Right renal cortex interstitium (tissue), 3 donors: ENCODE measurements around the gene KIAA0319L. TPM values are rescaled to one million over a fixed set of nuclear protein-coding genes. Genes with fewer than 3 reads are reported as not detected.

Experiments used
- DNase-seq, 3 donors: peaks; one replicate each; pipeline ENCODE4 v3.0.0-alpha.2; 2013; ENCODE audit warnings: low read depth in 3 of 3, low spot score in 2 of 3
- polyA plus RNA-seq, 3 donors: library from polyadenylated mRNA; unstranded; fragments of 120-200 nt; gene quantifications; one replicate each; pipeline ENCODE4 v1.2.1, GENCODE V29; 2013; ENCODE audit not compliant: insufficient read length in 3 of 3

The KIAA0319L gene
- polyA plus RNA-seq, 3 donors: 56.3 to 64.2 (median 60.9) TPM

GRCh38 chr1:35451125-35451528 lies 106.1 kb downstream of the KIAA0319L start:
- peak; percentile 45 to 62 (median 53) for DNase-seq

GRCh38 chr1:35449334-35450008 lies 107.7 kb downstream of the KIAA0319L start:
- no peak for DNase-seq

GRCh38 chr1:35448344-35448801 lies 108.8 kb downstream of the KIAA0319L start:
- no peak for DNase-seq

DNA sequence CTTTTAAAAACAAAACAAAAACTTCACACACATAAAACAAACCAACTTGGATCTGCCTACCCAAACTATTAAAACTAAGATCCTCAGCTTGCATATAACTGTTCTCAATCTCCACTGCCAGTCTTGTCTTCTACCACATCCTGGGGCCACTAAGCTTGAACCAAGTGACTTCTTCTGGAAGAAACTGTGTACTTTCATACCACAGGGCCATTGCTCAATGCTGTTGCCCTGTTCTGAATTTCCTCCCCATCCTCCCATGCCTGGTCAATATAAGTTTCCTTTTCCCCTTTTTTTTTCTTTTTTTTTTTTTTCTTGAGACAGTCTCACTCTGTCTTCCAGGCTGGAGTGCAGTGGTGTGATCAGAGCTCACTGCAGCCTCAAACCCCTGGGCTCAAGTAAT lies 109.9 kb downstream of the KIAA0319L start:
- no peak for DNase-seq

DNA sequence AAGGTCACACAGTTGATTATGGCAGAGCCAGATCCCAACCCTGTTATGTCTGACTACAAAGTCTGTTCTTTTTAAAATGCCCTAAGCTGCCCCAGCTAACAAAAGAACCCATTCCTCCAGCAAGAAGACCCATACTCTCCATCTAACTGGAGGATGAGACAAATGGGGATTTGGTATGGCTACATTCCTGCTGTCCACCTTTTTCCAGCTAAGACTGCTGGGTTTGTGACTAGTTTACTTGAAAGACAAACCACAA lies 112.8 kb downstream of the KIAA0319L start:
- no peak for DNase-seq

- no peak for DNase-seq
Measured at GRCh38 chr1:35443768-35444518, 113.3 kb downstream of the KIAA0319L start.

DNA sequence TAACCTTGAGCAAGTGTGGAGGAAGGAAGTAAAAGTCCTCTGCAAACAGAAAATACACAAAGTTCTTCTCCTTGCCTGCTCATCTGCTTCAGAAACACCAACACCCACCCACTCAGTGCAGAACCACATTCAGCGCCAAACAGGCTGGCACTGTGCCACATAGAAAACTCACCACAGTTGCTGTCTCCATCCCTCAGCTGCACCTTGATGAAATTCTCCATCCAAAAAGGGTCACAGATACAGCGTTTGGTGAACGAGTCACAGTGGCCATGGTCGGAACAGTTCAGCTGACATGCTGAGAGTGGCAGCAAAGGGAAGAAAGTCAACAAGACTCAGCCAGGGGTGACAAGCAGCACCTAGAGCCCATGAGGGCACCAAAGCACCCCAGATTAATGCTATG lies 114.5 kb downstream of the KIAA0319L start:
- no peak for DNase-seq

GRCh38 chr1:35441926-35442579 lies 115.2 kb downstream of the KIAA0319L start:
- no peak for DNase-seq

- DNase-seq: no peak
Measured at GRCh38 chr1:35439626-35440025, 117.6 kb downstream of the KIAA0319L start.

DNA sequence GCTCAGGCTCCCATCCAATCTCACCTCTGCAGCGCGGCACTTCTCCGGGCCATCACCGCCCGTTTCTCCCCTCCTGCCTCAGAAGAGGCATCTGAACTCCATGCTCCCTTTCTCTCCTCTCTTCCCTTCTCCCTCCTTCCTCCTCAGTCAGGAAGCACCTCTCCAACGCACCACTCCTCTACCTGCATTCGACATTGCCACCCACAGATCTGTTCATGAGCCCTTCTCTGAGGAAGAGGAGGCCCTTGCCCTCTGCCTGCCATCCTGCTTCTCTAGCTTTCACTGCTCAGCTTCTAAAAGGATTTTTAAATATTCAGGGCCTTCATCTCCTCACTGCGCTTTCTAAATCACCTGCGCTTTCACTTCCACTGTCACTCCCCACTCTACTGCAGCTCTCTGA lies 120.0 kb downstream of the KIAA0319L start:
- no peak for DNase-seq

DNA sequence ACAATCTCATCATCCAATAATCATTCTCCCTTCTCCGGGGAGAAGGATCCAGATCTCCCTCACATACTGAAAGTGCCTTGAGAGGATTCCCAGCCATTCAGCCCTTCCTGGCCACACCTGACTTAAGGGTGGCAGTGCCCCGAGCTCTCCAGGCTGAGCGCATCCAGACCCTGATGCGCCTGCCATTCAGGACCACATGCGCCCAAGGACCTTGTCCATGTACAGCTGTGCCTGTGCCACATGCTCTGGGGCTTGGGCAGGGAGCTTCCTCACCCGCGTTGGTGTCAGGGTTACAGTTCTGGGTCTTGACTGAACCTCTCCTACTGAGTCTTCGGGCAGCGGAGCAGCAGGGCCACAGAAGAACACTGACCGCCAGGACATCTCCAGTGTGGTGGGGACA lies 121.1 kb downstream of the KIAA0319L start:
- DNase-seq: no peak

DNA sequence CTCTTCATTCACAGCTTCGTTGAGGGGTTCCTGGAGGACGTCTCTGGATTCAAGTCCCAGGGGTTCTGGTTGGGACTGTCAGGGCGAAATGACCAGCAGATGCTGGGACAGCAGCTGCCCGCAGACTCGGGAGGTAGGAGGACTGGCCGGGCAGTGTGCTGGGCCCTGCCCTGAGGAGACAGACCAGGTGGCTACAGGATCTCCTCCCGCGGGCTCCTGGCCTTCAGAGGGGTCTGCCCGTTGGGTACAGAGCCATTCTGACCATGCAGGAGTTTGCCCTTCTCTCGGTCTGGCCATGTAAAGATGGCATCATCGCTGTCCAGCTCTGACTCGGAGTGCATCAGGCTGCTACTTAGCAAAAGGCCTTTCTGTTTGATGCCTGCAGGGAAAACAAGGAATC lies 122.5 kb downstream of the KIAA0319L start:
- no peak for DNase-seq

DNA sequence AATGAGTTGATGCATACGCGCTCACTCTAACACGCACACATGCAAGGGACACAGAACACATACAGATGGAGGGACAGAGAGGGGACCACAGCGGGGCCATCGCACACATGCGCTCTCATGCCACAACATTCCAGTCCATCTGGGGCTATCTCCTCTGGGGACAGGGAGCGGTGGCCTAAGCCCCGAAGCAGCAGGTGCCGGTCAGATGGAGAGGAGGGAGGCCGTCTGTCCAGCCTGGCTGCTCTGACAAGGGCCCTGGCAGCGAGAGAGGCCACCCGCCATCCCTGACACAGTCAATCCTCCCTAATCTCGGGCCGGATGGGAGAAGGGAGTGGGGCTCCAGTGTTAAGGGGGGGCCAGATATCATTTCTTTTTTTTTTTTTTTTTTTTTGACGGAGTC lies 123.5 kb downstream of the KIAA0319L start:
- no peak for DNase-seq

- DNase-seq: no peak
Measured at GRCh38 chr1:35432231-35432630, 125.0 kb downstream of the KIAA0319L start.

GRCh38 chr1:35431173-35431599 lies 126.0 kb downstream of the KIAA0319L start:
- no peak for DNase-seq

- no peak for DNase-seq
Measured at GRCh38 chr1:35430762-35431161, 126.4 kb downstream of the KIAA0319L start.

DNA sequence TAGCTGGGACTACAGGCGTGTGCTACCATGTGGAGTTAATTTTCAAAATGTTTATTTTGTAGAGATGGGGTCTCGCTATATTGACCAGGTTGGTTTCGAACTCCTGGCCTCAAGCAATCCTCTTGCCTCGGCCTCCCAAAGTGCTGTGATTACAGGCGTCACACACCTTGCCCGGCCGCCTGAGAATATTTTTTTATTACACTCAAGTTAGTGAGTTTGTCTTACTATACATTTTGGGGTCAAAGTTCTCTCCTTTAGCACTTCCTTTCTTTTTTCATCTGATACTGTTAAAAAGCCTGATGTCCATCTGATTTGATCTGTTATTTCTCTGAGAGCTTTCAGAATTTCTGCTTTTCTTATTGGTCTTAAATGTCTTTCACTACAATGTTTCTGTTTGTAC lies 128.8 kb downstream of the KIAA0319L start:
- DNase-seq: no peak

GRCh38 chr1:35426097-35426586 lies 131.1 kb downstream of the KIAA0319L start:
- no peak for DNase-seq

- DNase-seq: no peak
Measured at GRCh38 chr1:35408925-35409324, 148.3 kb downstream of the KIAA0319L start.

DNA sequence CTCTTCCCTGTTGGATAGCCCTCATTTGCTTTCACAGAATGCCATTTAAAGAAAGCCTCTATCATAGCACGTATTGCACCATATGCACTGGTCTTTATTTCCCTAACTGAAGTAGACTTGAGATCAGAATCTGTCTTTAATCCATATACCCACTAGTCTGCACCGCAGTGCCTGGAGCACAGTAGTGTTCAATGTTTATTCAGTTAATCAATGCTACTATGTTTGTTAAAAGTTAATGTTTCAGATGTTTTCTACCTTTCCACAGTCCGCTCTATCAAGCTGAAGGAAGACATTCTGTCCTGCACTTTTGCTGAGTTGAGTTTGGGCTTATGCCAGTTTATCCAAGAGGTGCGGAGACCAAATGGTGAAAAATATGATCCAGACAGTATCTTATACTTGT lies 149.5 kb downstream of the KIAA0319L start:
- DNase-seq: no peak

- no peak for DNase-seq
Measured at GRCh38 chr1:35406103-35406502, 151.1 kb downstream of the KIAA0319L start.

DNA sequence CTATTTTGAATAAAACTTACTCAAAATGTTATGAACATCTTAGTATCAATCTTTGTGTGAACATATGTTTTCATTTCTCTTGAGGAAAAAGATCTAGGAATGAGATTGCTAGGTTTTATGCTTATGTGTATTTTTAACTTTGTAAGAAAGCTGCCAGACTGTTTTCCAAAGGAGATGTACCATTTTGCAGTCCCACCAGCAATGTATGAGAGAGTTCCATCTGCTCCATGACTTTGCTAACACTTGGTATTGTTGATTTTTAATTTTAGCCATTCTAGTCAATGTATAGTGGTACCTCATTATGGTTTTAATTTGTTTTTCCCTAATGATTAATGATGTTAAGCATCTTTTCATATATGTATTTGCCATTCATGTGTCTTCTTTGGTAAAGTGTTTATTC lies 156.2 kb downstream of the KIAA0319L start:
- DNase-seq: no peak
